HepG2 (cell line): Measurements from ENCODE around the gene ACER3. TPM values are rescaled to one million over a fixed set of nuclear protein-coding genes. Genes with fewer than 3 reads are reported as not detected.

Experiments
- ATAC-seq: fragments of 200-7000 bp; cut with Tn5 transposase; 3 replicates; pipeline ENCODE4 v1.9.1; 2020; ENCODE audit warnings: mild to moderate bottlenecking, moderate library complexity
- BruUV-seq: library from RNA; stranded (reverse); fragments of 400-500 nt; replicated peaks from 2 replicates; lab custom pipeline; 2021; lab: Mats Ljungman, UMichigan
- CTCF ChIA-PET: fragments of 300-600 bp; formaldehyde crosslinking; extraction: SDS; loops from one replicate; lab custom pipeline; 2021; ENCODE audit warnings: low total read pairs, inconsistent platforms, low intra/inter-chr PET ratio; lab: Yijun Ruan, JAX
- POLR2A ChIA-PET: fragments of 350-600 bp; sonication (Branson Sonifier 250); formaldehyde crosslinking; loops from one replicate; lab custom pipeline; 2020; ENCODE audit warnings: antibody characterized with exemption, inconsistent platforms; lab: Yijun Ruan, JAX
- DNase-seq: peaks from one replicate; pipeline ENCODE4 v3.0.0-alpha.2; 2015; ENCODE audit warnings: low spot score
- FAIRE-seq: peaks from 3 replicates; lab custom pipeline; 2011; peaks lifted over from hg19 to GRCh38; lab: Jason Lieb, UNC
- H2AFZ ChIP-seq: one replicate; pipeline ENCODE4 v1.6.1; 2011; ENCODE audit warnings: low read length, inconsistent platforms
- H3K27ac ChIP-seq: fragments of 300-600 bp; 3 replicates; pipeline ENCODE4 v1.8.0; 2011; ENCODE audit warnings: mixed run types, mild to moderate bottlenecking, mixed read lengths, low read length, inconsistent platforms; ENCODE audit not compliant: insufficient read depth; ENCODE audit errors: extremely low read length
- H3K27me3 ChIP-seq, 2 experiments: fragments of 200-600 bp in 1 of 2; 2 replicates in 1 of 2; 3 replicates in 1 of 2; pipeline versions ENCODE4 v1.6.0 to v1.8.0; 2011; ENCODE audit warnings: low read length in 2 of 2, mild to moderate bottlenecking in 2 of 2, moderate library complexity in 2 of 2, inconsistent platforms in 1 of 2; ENCODE audit not compliant: insufficient read depth in 2 of 2, control insufficient read depth in 1 of 2
- H3K36me3 ChIP-seq, 2 experiments: fragments of 200-600 bp in 1 of 2; replicated peaks in 1 of 2; 2 replicates in 1 of 2; 3 replicates in 1 of 2; pipeline versions ENCODE4 v1.5.1 to v1.8.0; 2011; ENCODE audit warnings: low read length in 2 of 2, inconsistent platforms in 1 of 2; ENCODE audit not compliant: insufficient read depth in 2 of 2, control insufficient read depth in 1 of 2
- H3K4me1 ChIP-seq: 2 replicates; pipeline ENCODE4 v1.5.1; 2012; ENCODE audit warnings: low read length, inconsistent platforms; ENCODE audit not compliant: insufficient read depth
- H3K4me2 ChIP-seq: 2 replicates; pipeline ENCODE4 v1.6.0; 2011; ENCODE audit warnings: low read depth, low read length, inconsistent platforms
- H3K4me3 ChIP-seq, 3 experiments: fragments of 200-600 bp in 1 of 3; sonication (generic), shearing (Covaris generic) in 1 of 3; replicated peaks in 1 of 3; 2 replicates each; pipeline ENCODE4 v1.5.1; 2011 to 2016; ENCODE audit warnings: low read length in 3 of 3, inconsistent platforms in 2 of 3, low read depth in 2 of 3, mild to moderate bottlenecking in 2 of 3, control low read depth in 1 of 3, mixed read lengths in 1 of 3; ENCODE audit not compliant: insufficient read depth in 1 of 3
- H3K79me2 ChIP-seq: one replicate; pipeline ENCODE4 v1.6.1; 2011; ENCODE audit warnings: low read length, inconsistent platforms; ENCODE audit not compliant: insufficient read depth
- H3K9ac ChIP-seq: 2 replicates; pipeline ENCODE4 v1.6.0; 2011; ENCODE audit warnings: mild to moderate bottlenecking, low read depth, low read length, inconsistent platforms; ENCODE audit not compliant: insufficient read depth
- H3K9me3 ChIP-seq: 2 replicates; pipeline ENCODE4 v1.5.1; 2012; ENCODE audit warnings: mild to moderate bottlenecking, low read length
- H4K20me1 ChIP-seq: 2 replicates; pipeline ENCODE4 v1.6.0; 2011; ENCODE audit warnings: inconsistent platforms, mild to moderate bottlenecking, low read length, moderate library complexity; ENCODE audit not compliant: insufficient read depth
- MAFG ChIP-seq: sonication (generic); formaldehyde crosslinking; IDR thresholded peaks from 2 replicates; pipeline ENCODE4 v1.5.1; 2020; ENCODE audit warnings: mild to moderate bottlenecking, missing genetic modification reagents
- POLR2G ChIP-seq: fragments of 200-400 bp; formaldehyde crosslinking; IDR thresholded peaks from 2 replicates; pipeline ENCODE4 v1.6.1; 2018; ENCODE audit warnings: mild to moderate bottlenecking, low read depth, low read length, moderate library complexity
- RAD21 ChIP-seq: fragments of 450-650 bp; formaldehyde crosslinking; IDR thresholded peaks from 2 replicates; pipeline ENCODE4 v1.5.0; 2020; ENCODE audit warnings: mild to moderate bottlenecking
- SMC3 ChIP-seq: IDR thresholded peaks from 2 replicates; pipeline ENCODE4 v1.6.1; 2011; ENCODE audit warnings: low read length, improper control_type of control experiment
- STAG1 ChIP-seq: sonication (generic); formaldehyde crosslinking; IDR thresholded peaks from 2 replicates; pipeline ENCODE4 v1.4.0; 2020; ENCODE audit warnings: missing genetic modification reagents
- ZNF232 ChIP-seq: sonication (generic); formaldehyde crosslinking; IDR thresholded peaks from 2 replicates; pipeline ENCODE4 v1.4.0; 2020; ENCODE audit warnings: missing genetic modification reagents, borderline replicate concordance
- WGBS: methylation state at CpG from one replicate; pipeline ENCODE4 v1.1.6; 2017; ENCODE audit warnings: low lambda C conversion rate; 5-methylcytosine and 5-hydroxymethylcytosine counted together
- in situ Hi-C: cut with HindIII; loops from 2 replicates; pipeline ENCODE4 v1.10.0; 2017; ENCODE audit warnings: low pct_unique_long_range_greater_than_20kb; ENCODE audit not compliant: extremely low pct_ligation_motif_present
- intact Hi-C: fragments of 100-400 bp; cut with micrococcal nuclease; formaldehyde crosslinking; loops from one replicate; pipeline ENCODE4 v1.10.0; 2022; ENCODE audit not compliant: unreplicated experiment
- polyA plus RNA-seq, 8 experiments: library from polyadenylated mRNA; depleted of rRNA in 3 of 8; stranded (reverse) in 7 of 8; unstranded in 1 of 8; fragments of >200 nt; fragmentation: Illumina TruSeq in 4 of 8; extraction: Trizol in 4 of 8; gene quantifications; 2 replicates each; pipeline versions ENCODE4 v1.2.1 to v1.2.3, GENCODE V29; 2011 to 2016; ENCODE audit warnings: low read depth in 4 of 8, missing spikeins in 1 of 8, mixed read lengths in 1 of 8; ENCODE audit not compliant: insufficient read depth in 1 of 8
- total RNA-seq, 5 experiments: library from RNA; depleted of rRNA; stranded (reverse); fragments of >200 nt; fragmentation: Illumina TruSeq; extraction: Trizol; gene quantifications; 2 replicates each; pipeline ENCODE4 v1.2.3, GENCODE V29; 2016; ENCODE audit warnings: low read depth in 1 of 5
- TF ChIP-seq, protein P1 (sequence below): sonication (generic); formaldehyde crosslinking; IDR thresholded peaks from 2 replicates; pipeline ENCODE4 v1.5.0; 2020; ENCODE audit warnings: mild to moderate bottlenecking, missing genetic modification reagents, moderate library complexity

The ACER3 gene
- total and polyA plus RNA-seq, 2 of the 13 experiments (the other 11 are each of a cell fraction or from before 2014, with no cell fraction given), result 6.0 to 9.8 TPM

DNA sequence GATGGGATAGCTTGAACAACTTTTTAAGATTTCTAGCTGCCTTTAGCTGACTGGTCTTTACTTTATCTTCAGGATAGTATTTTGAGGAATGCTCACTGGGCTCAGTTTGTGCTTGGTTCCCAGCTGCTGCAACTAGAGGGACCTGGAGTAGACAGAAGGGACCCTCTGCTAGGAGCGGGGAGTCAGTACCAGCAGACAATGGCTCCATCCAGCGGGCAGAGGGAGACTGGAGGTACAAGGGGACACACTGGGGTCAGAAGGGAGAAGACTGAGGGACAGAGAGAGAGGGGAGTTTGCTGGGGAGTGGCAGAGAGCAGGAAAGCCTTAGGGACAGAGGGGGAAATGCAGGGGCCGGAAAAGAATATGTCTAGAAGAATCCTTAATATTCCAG is 22.0 kb upstream of the ACER3 start:
- peaks cover 2 to 38% of the 10 kb centered on the region in 2 experiments; a peak in 3 of 5 replicates for H3K27me3 ChIP-seq
- no peak overlapping the region for H3K27ac ChIP-seq
- no peaks in the 10 kb centered on the region for H3K36me3 ChIP-seq
- intact Hi-C loops, result loop anchor here (1.0 to 5.0 kb wide), 3 partner anchors 32 to 116 kb away; no protein-coding TSS in a partner anchor
- TF ChIP-seq STAG1 (CRISPR knock-in tag) (peak; percentile 88), SMC3 (peak; percentile 71), ZNF232 (no peak), MAFG (CRISPR knock-in tag) (no peak), POLR2G (no peak), RAD21 (CRISPR knock-in tag) (peak; percentile 51)
- TF ChIP-seq, protein P1, sequence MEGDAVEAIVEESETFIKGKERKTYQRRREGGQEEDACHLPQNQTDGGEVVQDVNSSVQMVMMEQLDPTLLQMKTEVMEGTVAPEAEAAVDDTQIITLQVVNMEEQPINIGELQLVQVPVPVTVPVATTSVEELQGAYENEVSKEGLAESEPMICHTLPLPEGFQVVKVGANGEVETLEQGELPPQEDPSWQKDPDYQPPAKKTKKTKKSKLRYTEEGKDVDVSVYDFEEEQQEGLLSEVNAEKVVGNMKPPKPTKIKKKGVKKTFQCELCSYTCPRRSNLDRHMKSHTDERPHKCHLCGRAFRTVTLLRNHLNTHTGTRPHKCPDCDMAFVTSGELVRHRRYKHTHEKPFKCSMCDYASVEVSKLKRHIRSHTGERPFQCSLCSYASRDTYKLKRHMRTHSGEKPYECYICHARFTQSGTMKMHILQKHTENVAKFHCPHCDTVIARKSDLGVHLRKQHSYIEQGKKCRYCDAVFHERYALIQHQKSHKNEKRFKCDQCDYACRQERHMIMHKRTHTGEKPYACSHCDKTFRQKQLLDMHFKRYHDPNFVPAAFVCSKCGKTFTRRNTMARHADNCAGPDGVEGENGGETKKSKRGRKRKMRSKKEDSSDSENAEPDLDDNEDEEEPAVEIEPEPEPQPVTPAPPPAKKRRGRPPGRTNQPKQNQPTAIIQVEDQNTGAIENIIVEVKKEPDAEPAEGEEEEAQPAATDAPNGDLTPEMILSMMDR (CRISPR knock-in tag), result peak; percentile 79
- TF ChIP-seq, all 625 proteins: peak for 4
- Histone ChIP-seq H3K9ac (no peak overlapping the region), H3K4me1 (peaks cover 7% of the 10 kb centered on the region; the same call in 1 of the 2 replicates), H3K4me3 (no peak overlapping the region), H3K4me2 (no peak overlapping the region), H4K20me1 (no peaks in the 10 kb centered on the region), H2AFZ (no peak overlapping the region), H3K79me2 (no peaks in the 10 kb centered on the region), H3K9me3 (no peaks in the 10 kb centered on the region)
- FAIRE-seq (no peak), ATAC-seq (peak; percentile 96), DNase-seq (peak; percentile 45)
- ChIA-PET POLR2A (no interaction called here), CTCF (interaction anchor here (1.3 to 1.6 kb wide), 3 partner anchors 40 to 117 kb away, joined by 4 to 9 read pairs (median 4); no protein-coding TSS in a partner anchor)
- in situ Hi-C loops, result loop anchor here (10.0 kb wide), 1 partner anchor 114 kb away; no protein-coding TSS in a partner anchor
- BruUV-seq, result no TSS peak
- WGBS, result 6% methylated on average over 3 of the region's 3 CpGs
